ENCODE data around the gene MMP8.

GRCh38 chr11:102760344-102761035 is 35.7 kb upstream of the MMP8 start:
- TF ChIP-seq CTCF (optimal IDR thresholded peaks at IDR 0.05 in 1 of 3, IDR thresholded peaks at IDR 0.05 in 1 of 3, conservative IDR thresholded peaks at IDR 0.05 in 1 of 3; ENCODE audit: extremely low read depth in 1 of 3, insufficient read depth in 2 of 3, low read length in 3 of 3) (no peak), EZH2 (IDR thresholded peaks at IDR 0.05; ENCODE audit: low read length) (no peak)
